PFSK-1 (cell line): Measurements from ENCODE around the gene AFDN.

Experiments
- POLR2AphosphoS5 ChIP-seq: IDR thresholded peaks from 2 replicates; pipeline ENCODE4 v1.6.1; 2012; ENCODE audit warnings: low read depth, mild to moderate bottlenecking, control low read depth, low read length, moderate library complexity
- REST ChIP-seq, 2 experiments: IDR thresholded peaks; 2 replicates each; pipeline versions ENCODE4 v1.6.1 to v1.8.0; 2011 to 2012; ENCODE audit warnings: low read depth in 2 of 2, low read length in 2 of 2, control low read depth in 1 of 2, inconsistent platforms in 1 of 2, mild to moderate bottlenecking in 1 of 2, moderate library complexity in 1 of 2; ENCODE audit not compliant: insufficient read depth in 1 of 2
- SIN3A ChIP-seq: IDR thresholded peaks from 2 replicates; pipeline ENCODE4 v1.6.1; 2012; ENCODE audit warnings: mild to moderate bottlenecking, low read length, moderate library complexity, borderline replicate concordance; ENCODE audit not compliant: insufficient read depth
- TAF1 ChIP-seq: IDR thresholded peaks from 2 replicates; pipeline ENCODE4 v1.6.1; 2012; ENCODE audit warnings: low read length, control low read depth, borderline replicate concordance; ENCODE audit not compliant: insufficient read depth

GRCh38 chr6:167932468-167933276, 106.0 kb downstream of the AFDN start:
- TF ChIP-seq SIN3A = no peak
- TF ChIP-seq REST (IDR thresholded peaks at IDR 0.05; ENCODE audit: insufficient read depth in 1 of 2, low read depth in 2 of 2, low read length in 2 of 2) = no peak
- no peak for TF ChIP-seq POLR2AphosphoS5
- TF ChIP-seq TAF1 = no peak
